ENCODE data around the gene SNED1.

The SNED1 gene

GRCh38 chr2:241073166-241074064 lies 75.0 kb downstream of the SNED1 start:
- ChIA-PET POLR2A (no interaction called here), CTCF (no interaction called here)
- no peak for DNase-seq (ENCODE audit: extremely low spot score)
- TF ChIP-seq CTCF (IDR thresholded peaks at IDR 0.05; ENCODE audit: control extremely low read depth, extremely low read depth, low read depth, missing control alignments), result no peak

- POLR2A ChIA-PET, result no interaction called here
- DNase-seq (ENCODE audit: extremely low spot score), result no peak
- CTCF ChIA-PET, result no interaction called here
- TF ChIP-seq CTCF (IDR thresholded peaks at IDR 0.05; ENCODE audit: control extremely low read depth, extremely low read depth, low read depth, missing control alignments), result no peak
These were observed 75.8 kb downstream of the SNED1 start for GRCh38 chr2:241074065-241074818.

- ChIA-PET CTCF (no interaction called here), POLR2A (no interaction called here)
- DNase-seq (ENCODE audit: extremely low spot score), result no peak
- TF ChIP-seq CTCF (IDR thresholded peaks at IDR 0.05; ENCODE audit: control extremely low read depth, extremely low read depth, low read depth, missing control alignments), result no peak
These were observed 76.6 kb downstream of the SNED1 start for GRCh38 chr2:241074901-241075540.

DNA sequence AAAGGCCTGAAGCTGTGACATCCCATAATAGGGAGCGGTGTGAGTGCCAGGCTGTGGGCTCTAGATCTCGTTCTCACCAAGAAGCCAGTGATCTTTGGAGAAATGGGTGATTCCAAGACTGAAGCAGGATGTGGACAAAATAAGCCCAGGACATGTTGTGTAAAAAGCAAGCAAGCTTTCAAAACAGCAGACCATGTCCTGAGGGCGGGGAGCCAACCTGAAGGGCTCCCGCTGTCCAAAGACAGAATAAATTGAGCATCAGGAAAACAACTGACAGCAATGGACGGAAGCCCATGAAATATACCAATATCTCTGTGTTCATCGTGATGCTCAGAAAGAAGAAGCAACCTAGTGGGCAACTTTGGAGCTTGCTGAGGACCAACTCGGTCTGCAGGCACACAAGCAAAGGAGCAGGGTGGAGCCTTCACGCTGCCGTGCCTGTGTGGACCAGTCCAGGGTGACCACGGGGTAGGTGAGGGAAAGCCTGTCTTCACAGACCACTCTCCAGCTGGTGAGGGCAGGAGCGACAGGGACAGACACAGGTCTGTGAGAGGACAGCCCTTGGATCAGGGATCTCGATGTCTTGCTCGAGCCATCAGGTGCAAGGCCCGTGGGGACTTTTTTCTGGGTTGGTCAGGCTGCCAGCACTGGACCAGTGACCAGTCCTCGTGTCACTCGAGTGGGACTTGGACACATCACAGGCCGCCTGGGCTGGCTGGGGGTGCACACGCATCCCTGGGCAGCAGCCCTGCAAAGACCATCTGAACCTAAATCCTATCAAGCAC lies 82.2 kb downstream of the SNED1 start:
- POLR2A ChIA-PET, result no interaction called here

GRCh38 chr2:241081190-241081642 lies 82.8 kb downstream of the SNED1 start:
- TF ChIP-seq CTCF (IDR thresholded peaks at IDR 0.05; ENCODE audit: control extremely low read depth, extremely low read depth, low read depth, missing control alignments), result no peak
- CTCF ChIA-PET, result no interaction called here
- POLR2A ChIA-PET, result no interaction called here
- no peak for DNase-seq (ENCODE audit: extremely low spot score)

More for the DNA sequence above, 82.2 kb downstream of the SNED1 start:
- no peak for TF ChIP-seq CTCF (IDR thresholded peaks at IDR 0.05; ENCODE audit: control extremely low read depth, extremely low read depth, low read depth, missing control alignments)
- DNase-seq (ENCODE audit: extremely low spot score), result no peak
- CTCF ChIA-PET, result no interaction called here
